Measurements from ENCODE around the gene ASCL2. TPM values are rescaled to one million over a fixed set of nuclear protein-coding genes. Genes with fewer than 3 reads are reported as not detected.
"Not testable (repeated sequence)": the region's sequence is repeated elsewhere in the genome, so short reads cannot be mapped to it uniquely, and the experiment has no call there.

Gene ASCL2
- total RNA-seq, 1 donor, result not detected

DNA sequence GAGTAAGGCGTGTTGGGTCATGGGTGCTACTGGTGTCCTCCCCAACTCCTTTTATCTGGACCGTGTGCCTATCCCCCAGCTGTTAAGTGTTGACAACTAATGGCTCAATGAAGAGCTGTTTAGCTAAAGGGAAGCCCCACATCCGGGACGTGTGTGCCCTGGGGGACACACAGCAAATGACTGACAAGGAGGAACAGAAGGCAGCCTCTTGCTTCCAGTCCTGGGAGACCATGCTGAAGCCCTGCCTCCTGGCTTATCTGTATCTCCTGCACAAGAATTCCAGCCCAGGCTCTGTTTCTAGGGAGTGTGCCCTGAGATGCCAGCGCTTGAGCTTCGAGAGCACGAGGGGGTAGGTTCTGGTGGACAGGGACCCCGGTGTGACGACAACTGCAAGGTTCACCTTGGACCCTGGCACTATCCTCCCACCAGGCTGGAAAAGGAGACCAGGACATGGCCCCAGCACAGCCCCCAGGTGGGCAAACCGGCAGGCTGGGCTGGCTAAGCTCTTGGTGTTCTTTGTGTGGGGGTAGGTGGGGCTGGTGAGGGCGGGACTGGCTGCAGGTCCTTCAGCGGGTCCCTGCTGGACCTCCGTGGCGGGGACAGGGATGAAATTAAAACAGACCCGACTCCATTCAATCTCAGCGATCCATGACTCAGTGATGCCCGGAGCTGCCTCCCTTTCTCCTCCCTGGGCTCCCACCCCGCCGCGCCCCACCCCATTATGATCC is 21.0 kb downstream of the ASCL2 start:
- DNase-seq (ENCODE audit: low read depth), result no peak
- no peak overlapping the region for H3K4me3 ChIP-seq (ENCODE audit: low read depth, low read length)
- no peak for TF ChIP-seq CTCF (IDR thresholded peaks at IDR 0.05; ENCODE audit: insufficient read depth, low read depth, low read length)

DNA sequence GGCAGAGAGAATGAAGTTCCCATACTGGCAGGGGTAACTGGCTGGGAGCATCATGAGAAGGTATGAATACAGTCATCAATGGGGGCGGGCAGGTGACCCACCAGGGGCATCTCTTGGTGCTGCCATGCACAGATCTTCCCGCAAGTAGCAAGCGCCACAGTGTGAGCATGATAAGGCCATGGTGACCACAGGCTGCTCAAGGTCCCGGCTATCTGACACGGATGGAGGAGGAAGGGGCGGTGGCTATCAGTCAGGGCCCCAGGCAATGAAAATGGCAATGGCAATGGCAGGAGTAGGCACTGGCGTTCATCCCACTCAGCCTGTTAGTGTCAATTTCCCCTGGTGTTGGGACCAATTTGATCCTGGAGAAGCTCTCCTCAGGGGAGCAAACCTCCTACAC is 21.6 kb downstream of the ASCL2 start:
- no peak overlapping the region for H3K4me3 ChIP-seq (ENCODE audit: low read depth, low read length)
- DNase-seq (ENCODE audit: low read depth), result no peak
- no peak for TF ChIP-seq CTCF (IDR thresholded peaks at IDR 0.05; ENCODE audit: insufficient read depth, low read depth, low read length)

GRCh38 chr11:2248242-2248641 is 22.1 kb downstream of the ASCL2 start:
- no peak for DNase-seq (ENCODE audit: low read depth)
- H3K4me3 ChIP-seq (ENCODE audit: low read depth, low read length), result no peak overlapping the region
- TF ChIP-seq CTCF (IDR thresholded peaks at IDR 0.05; ENCODE audit: insufficient read depth, low read depth, low read length), result no peak

GRCh38 chr11:2247496-2247895 is 22.9 kb downstream of the ASCL2 start:
- no peak overlapping the region for H3K4me3 ChIP-seq (ENCODE audit: low read depth, low read length)
- TF ChIP-seq CTCF (IDR thresholded peaks at IDR 0.05; ENCODE audit: insufficient read depth, low read depth, low read length), result no peak
- DNase-seq (ENCODE audit: low read depth), result no peak

- no peak for DNase-seq (ENCODE audit: low read depth)
- H3K4me3 ChIP-seq (ENCODE audit: low read depth, low read length), result no peak overlapping the region
- no peak for TF ChIP-seq CTCF (IDR thresholded peaks at IDR 0.05; ENCODE audit: insufficient read depth, low read depth, low read length)
These were observed 29.6 kb downstream of the ASCL2 start for GRCh38 chr11:2240834-2241233.

- TF ChIP-seq CTCF (IDR thresholded peaks at IDR 0.05; ENCODE audit: insufficient read depth, low read depth, low read length), result no peak
These were observed 32.7 kb downstream of the ASCL2 start for GRCh38 chr11:2237457-2238238.

DNA sequence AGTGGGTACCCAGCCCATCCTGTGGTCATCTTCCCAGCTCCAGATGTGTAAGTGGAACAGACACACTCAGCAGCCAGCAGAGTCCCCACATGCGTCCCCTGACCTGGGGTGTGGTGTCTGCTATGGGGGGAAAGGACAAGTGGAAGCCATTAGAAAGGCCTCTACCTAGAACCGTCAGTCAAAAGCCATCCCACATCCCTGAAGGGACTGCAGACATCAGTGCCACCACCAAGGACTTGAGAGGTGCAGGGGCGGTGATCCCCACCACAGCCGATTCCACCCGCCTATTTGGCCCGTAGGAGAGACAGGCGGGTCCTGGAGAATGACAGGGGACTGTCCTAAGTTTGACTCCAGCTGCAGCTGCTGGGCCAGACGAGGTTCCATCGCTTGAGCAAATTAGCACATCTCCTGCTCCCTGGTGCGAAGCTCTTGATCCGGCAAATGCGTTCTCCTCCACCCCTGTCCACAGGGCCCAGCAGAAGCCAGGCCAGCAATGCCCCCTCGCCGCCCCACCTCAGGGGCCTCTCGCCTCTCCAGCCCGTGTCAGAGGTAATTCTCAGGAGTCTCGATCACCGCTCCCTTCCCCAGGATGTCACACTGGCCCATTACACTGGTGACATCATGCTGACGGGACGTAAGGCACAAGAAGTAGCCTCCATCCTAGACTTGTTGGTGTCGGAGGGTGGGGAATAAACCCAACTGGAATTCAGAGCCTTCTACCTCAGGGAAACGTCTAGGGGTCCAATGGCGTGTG is 33.8 kb downstream of the ASCL2 start:
- not testable (repeated sequence) for H3K4me3 ChIP-seq (ENCODE audit: low read depth, low read length); DNase-seq (ENCODE audit: low read depth)

More at GRCh38 chr11:2237457-2238238, 32.7 kb downstream of the ASCL2 start:
- no peak for DNase-seq (ENCODE audit: low read depth)
- no peak overlapping the region for H3K4me3 ChIP-seq (ENCODE audit: low read depth, low read length)
